Stimulated activated CD8-positive, alpha-beta memory T cell treated with anti-CD3 and anti-CD28 coated beads, Interleukin-4, amount 100 ng/mL, for 1 hour (primary cell): Measurements from ENCODE around the gene SCTR.

Experiments used
- DNase-seq, 2 donors: peaks; one replicate each; pipeline ENCODE4 v3.0.0-alpha.2; 2020; ENCODE audit warnings: low read depth in 2 of 2, low spot score in 1 of 2

The SCTR gene

GRCh38 chr2:119488245-119489214 is 35.8 kb downstream of the SCTR start:
- no peak for DNase-seq

- no peak for DNase-seq
Observed at GRCh38 chr2:119487434-119488244, 36.6 kb downstream of the SCTR start.

- DNase-seq: no peak
Observed at GRCh38 chr2:119486886-119487285, 37.4 kb downstream of the SCTR start.

- no peak for DNase-seq
Observed at GRCh38 chr2:119486196-119486827, 38.0 kb downstream of the SCTR start.

GRCh38 chr2:119485336-119486110 is 38.8 kb downstream of the SCTR start:
- DNase-seq: no peak

- no peak for DNase-seq
Observed at GRCh38 chr2:119484834-119485233, 39.4 kb downstream of the SCTR start.

GRCh38 chr2:119483896-119484718 is 40.2 kb downstream of the SCTR start:
- no peak for DNase-seq

- no peak for DNase-seq
Observed at GRCh38 chr2:119483395-119483753, 40.9 kb downstream of the SCTR start.

GRCh38 chr2:119482481-119483394 is 41.5 kb downstream of the SCTR start:
- no peak for DNase-seq

- DNase-seq: no peak
Observed at GRCh38 chr2:119481501-119482455, 42.5 kb downstream of the SCTR start.

GRCh38 chr2:119480718-119481142 is 43.6 kb downstream of the SCTR start:
- no peak for DNase-seq

- DNase-seq: no peak
Observed at GRCh38 chr2:119480184-119480583, 44.1 kb downstream of the SCTR start.

GRCh38 chr2:119478978-119479295 is 45.3 kb downstream of the SCTR start:
- DNase-seq: no peak

GRCh38 chr2:119478188-119478977 is 45.9 kb downstream of the SCTR start:
- DNase-seq: no peak

- DNase-seq: no peak
Observed at GRCh38 chr2:119477113-119477505, 47.2 kb downstream of the SCTR start.

- no peak for DNase-seq
Observed at GRCh38 chr2:119476301-119477112, 47.8 kb downstream of the SCTR start.
